GM21825 (cell line): ENCODE results near the gene RAPGEF4.

Source experiments
- ATAC-seq: cut with Tn5 transposase; IDR thresholded peaks from one replicate; pipeline ENCODE4 v1.9.1; 2021; ENCODE audit warnings: mild to moderate bottlenecking, moderate library complexity; ENCODE audit not compliant: unreplicated experiment

RAPGEF4 gene

GRCh38 chr2:173053043-173053699 lies 317.5 kb downstream of the RAPGEF4 start:
- ATAC-seq: no peak

DNA sequence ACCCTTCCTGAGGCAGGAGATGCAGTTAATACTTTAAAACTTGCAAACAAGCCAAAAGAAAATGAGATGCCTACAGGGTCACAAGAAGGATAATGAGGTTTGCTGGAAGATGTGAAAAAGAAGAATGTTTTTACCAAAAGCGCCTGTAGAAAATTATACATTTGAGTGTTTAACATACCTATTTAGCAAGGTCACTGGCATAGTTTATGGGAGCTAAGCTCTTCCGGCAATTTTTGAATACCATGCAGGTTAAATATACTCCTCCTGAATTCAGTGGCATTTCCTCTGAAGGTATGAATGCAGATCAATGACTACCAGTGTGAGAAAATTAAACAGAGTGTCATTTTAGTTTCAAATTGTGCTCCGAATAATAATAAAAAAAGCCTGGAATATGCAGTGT lies 318.8 kb downstream of the RAPGEF4 start:
- ATAC-seq: no peak

DNA sequence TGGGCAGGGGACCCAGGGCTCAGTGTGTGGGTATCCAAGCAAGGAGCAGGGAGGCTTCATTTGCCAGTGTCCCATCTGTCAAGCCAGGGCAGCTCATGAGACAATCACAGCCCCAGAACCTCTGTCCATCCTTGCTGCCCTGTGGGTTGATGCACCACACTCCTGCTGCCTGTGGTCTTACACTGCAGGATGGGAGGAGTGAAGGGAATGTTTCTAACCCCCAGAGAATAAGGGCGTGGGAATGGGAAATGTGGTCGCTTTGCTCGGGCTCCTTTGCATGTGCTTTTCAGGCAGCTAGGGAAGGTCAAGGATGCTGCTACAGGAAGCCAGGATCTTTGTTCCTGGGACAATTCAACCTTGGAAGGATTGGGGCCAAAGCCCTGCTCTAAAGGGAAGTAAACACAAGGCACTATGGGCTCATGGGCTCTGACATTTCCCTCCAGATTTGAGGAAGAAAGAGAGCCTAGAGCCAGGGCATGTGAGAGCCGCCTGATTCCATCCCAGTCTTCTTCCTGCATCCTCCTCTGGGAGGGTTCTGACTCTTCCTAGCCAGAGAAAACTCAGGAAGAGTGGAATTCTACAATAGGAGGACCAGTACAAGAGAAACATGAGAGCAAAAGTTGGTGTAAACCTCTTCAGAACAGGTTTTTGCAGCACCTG lies 321.2 kb downstream of the RAPGEF4 start:
- ATAC-seq: no peak

DNA sequence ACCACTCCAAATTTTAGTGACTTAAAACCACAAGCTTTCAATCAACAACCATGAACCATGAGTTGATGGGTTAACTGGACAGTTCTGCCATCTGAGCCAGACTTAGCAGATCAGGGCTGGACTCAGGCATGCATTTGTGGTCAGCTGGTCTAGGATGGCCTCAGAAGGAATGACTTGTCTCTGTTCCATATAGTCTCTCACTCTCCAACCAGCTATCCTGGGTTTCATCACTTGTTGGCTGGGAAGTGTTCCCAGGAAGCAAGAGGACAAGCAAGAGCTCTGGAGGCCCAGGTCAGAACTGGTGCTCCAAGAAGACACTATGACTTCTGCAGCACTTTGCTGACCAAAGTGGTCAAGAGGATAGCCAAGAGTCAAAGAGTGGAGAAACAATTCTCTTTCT lies 322.5 kb downstream of the RAPGEF4 start:
- no peak for ATAC-seq

DNA sequence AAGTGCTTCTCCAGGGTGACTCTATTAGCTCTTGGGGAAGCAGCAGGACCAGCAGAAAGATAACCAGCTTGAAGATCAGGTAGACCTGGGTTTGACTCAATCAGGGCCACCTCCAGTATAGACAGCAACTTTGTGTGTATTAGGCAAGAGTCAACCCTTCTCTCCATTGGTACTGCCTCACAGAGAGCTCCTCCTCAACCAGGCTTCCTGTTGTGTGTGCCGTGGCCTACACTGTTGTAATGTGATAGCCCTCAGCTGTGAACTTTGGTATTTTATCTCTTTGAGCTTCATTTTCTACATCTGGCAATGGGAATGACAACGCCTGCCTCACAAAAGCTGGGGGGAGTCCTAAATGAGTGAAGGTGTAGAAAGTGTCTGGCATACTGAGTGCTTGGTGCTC lies 323.0 kb downstream of the RAPGEF4 start:
- no peak for ATAC-seq

DNA sequence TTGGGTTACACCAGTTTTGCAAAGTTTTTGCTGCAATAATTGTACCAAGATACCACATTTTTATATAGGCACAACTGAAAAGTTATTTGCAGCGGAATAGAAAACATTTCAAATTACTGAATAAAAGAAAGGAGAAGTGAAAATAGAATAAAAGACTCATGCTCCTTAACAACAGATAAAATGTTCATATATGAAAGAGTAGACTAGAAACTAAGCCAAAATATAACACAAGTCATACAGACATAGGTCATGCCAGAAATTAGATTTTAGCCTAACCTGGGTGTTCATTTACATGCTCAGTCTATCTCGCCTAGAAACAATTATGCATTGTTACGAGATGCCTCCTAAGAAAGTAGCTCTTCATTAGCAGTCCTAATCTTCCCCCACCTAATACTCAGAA lies 323.6 kb downstream of the RAPGEF4 start:
- ATAC-seq: no peak

GRCh38 chr2:173059971-173060461 lies 324.4 kb downstream of the RAPGEF4 start:
- ATAC-seq: no peak

DNA sequence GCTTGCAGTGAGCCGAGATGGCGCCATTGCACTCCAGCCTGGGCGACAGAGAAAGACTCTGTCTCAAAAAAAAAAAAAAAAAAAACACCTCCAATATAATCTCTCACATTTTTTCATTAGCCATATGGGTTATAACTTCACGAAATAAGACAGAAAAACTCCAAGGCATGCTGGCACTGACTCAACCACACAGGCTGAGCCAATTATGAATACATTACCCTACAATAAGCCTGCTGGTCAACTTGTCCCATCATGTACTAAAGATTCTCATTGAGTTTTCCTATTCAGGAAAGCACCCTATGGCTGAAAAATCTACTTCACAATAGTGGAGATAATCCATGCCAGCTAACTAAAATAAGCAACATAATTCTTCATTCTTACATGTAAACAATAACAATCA lies 327.2 kb downstream of the RAPGEF4 start:
- no peak for ATAC-seq

DNA sequence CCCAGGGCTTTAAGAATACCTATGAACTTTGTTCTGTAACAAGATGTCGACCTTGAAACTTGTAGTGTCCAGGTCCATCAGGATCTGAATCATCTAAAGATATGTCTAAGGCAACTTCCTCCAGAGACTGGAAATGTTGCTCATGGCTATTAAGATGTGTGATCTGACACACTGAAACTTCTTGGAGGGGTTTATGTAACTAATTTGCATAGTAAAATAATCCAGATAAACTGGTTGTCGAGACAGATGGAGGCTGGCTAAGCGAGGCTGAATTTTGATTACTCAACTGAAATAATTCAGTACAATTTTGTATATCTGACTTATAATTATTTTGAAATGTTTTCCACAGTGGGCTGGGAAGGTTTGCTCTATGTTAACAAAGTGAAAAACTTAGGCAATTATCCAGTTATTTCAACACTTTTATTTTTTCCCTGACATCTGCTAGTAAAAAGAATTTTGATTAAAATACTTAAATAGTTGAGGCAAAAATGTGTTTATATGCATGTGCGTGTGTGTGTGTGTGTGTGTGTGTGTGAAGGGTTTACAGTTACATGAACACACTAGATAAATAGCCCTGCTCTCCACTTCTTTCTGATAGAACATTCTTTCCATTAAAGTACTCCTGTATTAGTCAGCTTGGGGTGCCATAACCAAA lies 328.6 kb downstream of the RAPGEF4 start:
- no peak for ATAC-seq

DNA sequence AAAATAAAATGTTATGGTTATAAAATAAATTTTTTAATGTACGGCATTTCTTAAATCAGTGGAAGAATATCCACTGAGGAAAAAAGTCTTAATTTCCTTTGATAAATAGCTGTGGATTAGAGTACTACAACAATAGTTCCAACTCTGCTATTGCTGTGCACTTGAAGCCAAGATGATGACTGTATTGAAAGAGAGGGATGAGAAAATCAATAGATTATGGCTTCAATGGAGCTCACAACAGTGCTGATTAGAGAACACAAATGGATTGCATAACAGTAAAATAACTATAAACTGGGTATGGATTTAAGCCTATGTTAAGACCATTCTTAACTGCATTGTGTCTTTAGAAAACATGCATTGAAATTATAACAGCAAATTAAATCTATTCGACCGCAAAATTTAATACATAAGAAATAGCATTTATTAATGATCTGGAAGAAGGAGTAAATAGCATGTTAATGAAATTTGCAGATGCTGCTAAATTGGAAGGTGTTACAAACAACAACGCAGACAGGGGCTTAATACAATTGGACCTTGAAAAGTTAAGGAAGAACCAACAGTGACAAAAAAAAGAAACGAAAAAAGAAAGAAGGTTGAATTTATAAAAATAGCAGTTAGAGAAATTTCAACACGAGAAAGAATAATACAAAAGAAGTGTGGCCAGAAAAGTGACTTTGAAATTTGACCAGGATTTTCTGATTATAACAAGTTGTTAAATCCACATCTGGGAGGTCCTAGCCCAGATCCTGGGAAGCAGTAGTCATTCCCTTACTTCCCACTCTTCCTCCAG lies 331.4 kb downstream of the RAPGEF4 start:
- no peak for ATAC-seq

GRCh38 chr2:173075056-173075780 lies 339.6 kb downstream of the RAPGEF4 start:
- ATAC-seq: no peak

DNA sequence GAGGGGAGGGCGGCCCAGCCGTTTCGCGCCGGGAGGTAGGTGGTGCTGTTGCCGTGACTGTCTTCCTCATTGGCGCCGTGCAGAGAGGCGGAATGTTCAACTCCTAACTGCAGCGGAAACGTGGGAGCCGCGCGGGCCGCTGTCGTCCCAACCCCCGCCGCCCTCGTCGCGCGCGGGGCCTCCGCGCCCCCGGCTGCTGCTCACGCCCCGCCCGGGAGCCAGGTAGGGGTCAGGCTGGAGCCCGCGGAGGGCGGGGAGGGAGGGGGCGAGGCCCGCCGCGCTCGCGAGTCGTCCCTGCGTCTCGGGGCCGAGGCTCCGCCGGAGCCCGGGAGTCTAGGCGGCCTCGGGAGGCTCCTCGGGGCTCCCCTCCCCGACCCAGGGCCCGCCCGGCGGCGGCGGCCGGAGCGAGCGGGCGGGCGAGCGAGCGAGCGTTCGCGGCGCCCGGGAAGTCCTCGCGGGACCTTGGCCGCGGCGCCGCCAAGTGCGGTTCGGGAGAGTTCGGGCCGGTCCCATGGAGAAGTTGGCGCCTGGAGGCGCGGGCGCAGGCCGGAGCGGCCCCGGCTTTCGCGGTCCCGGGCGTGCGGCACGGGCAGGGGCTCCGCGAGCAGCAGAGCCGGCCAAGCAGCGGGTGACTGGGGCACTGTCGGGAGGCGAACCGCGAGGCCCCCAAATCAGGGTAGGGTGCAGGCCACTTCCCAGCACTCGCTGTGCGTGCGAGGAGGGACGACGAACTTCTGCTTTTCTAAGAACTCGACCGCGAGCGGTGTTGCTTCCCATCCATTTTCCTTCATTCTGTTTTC lies 340.3 kb downstream of the RAPGEF4 start, which contains the start of gene MAP3K20:
Gene MAP3K20 (plus strand): TSS at position 66 of the 800 bp plus-strand sequence. CDS start 15,186 bp downstream, outside the sequence.
- peak; percentile 63 for ATAC-seq

- ATAC-seq: peak; percentile 27
These were observed 341.1 kb downstream of the RAPGEF4 start for GRCh38 chr2:173076581-173077345.

GRCh38 chr2:173077506-173078177 lies 342.0 kb downstream of the RAPGEF4 start:
- ATAC-seq: no peak

- no peak for ATAC-seq
These were observed 343.5 kb downstream of the RAPGEF4 start for GRCh38 chr2:173079141-173079540.

DNA sequence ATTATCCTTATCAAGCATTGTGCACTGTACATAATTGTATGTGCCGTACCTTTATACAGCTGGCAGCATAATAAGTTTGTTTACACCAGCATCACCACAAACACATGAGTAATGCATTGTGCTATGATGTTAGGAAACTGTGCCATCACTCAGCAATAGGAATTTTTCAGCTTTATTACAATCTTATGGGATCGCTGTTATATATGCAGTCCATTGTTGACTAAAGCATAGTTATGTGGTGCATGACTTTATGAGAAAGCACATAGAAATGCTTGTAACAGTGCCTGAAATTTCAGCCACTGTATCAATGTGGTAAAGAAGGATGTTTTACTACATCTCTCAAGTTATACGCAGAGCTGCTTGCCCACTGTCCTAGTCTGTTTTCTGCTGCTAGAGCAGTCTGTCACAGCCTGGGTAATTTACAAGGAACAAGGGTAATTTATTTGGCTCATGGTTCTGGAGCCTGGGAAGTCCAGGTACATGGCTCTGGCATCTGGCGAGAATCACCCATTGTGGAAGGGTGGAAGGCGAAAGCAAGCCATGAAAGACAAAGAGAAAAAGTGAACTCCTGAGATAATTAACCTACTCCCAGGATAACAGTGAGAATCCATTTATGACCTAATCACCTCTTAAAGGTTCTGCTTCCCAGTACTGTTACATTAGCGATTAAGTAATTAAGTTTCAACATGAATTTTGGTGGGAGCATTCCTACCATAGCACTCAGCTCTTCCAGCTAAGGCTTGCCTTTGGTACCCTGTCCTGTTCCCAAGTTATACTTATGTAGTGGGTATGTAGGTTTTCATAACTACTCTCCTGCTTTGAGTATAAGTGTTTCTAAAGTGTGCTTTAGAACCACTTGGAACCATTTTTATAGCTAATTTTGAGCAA lies 344.6 kb downstream of the RAPGEF4 start:
- ATAC-seq: no peak

- no peak for ATAC-seq
These were observed 351.0 kb downstream of the RAPGEF4 start for GRCh38 chr2:173086518-173087213.
